T follicular helper cell (primary cell): Measurements from ENCODE around the gene PSMB2.

Experiments
- DNase-seq: peaks from one replicate; pipeline ENCODE4 v3.0.0-alpha.2; 2020; ENCODE audit warnings: low read depth

Gene PSMB2

GRCh38 chr1:35572296-35572695, 69.0 kb downstream of the PSMB2 start:
- no peak for DNase-seq

GRCh38 chr1:35571263-35571662, 70.1 kb downstream of the PSMB2 start:
- no peak for DNase-seq

- no peak for DNase-seq
Observed at GRCh38 chr1:35570589-35571137, 70.7 kb downstream of the PSMB2 start.

- DNase-seq, result no peak
Observed at GRCh38 chr1:35569936-35570335, 71.4 kb downstream of the PSMB2 start.

GRCh38 chr1:35568975-35569395, 72.3 kb downstream of the PSMB2 start:
- peak; percentile 39 for DNase-seq

- no peak for DNase-seq
Observed at GRCh38 chr1:35567947-35568558, 73.3 kb downstream of the PSMB2 start.

- no peak for DNase-seq
Observed at GRCh38 chr1:35565742-35566133, 75.6 kb downstream of the PSMB2 start.

GRCh38 chr1:35564884-35565741, 76.2 kb downstream of the PSMB2 start:
- no peak for DNase-seq

GRCh38 chr1:35564037-35564883, 77.1 kb downstream of the PSMB2 start:
- DNase-seq, result peak; percentile 67

- no peak for DNase-seq
Observed at GRCh38 chr1:35563166-35563565, 78.2 kb downstream of the PSMB2 start.

- DNase-seq, result no peak
Observed at GRCh38 chr1:35561972-35562680, 79.2 kb downstream of the PSMB2 start.

- no peak for DNase-seq
Observed at GRCh38 chr1:35561297-35561971, 79.9 kb downstream of the PSMB2 start.

GRCh38 chr1:35560256-35561225, 80.8 kb downstream of the PSMB2 start:
- no peak for DNase-seq

- DNase-seq, result no peak
Observed at GRCh38 chr1:35559317-35559944, 81.9 kb downstream of the PSMB2 start.

GRCh38 chr1:35558374-35559316, 82.7 kb downstream of the PSMB2 start:
- DNase-seq, result no peak

GRCh38 chr1:35557611-35558373, 83.5 kb downstream of the PSMB2 start, which contains the start of gene NCDN:
Gene NCDN, plus strand, starts transcription at chr1:35557799. Its CDS starts 392 bp downstream, at chr1:35558191.
- DNase-seq, result peak; percentile 93

GRCh38 chr1:35557118-35557610, 84.2 kb downstream of the PSMB2 start, which contains the start of gene KIAA0319L:
Gene KIAA0319L, minus strand, starts transcription at chr1:35557403. Its CDS starts 2,912 bp downstream, at chr1:35554491.
- no peak for DNase-seq
